Neuronal stem cell (in vitro differentiated cells): ENCODE data around the gene ZNF133.

Source experiments
- DNase-seq: peaks from one replicate; pipeline ENCODE4 v3.0.0-alpha.2; 2013; ENCODE audit warnings: low spot score
- H2AFZ ChIP-seq: one replicate; pipeline ENCODE4 v1.6.1; 2013; ENCODE audit warnings: mild to moderate bottlenecking, low read length, inconsistent platforms
- H2AK5ac ChIP-seq: 2 replicates; pipeline ENCODE4 v1.6.1; 2013; ENCODE audit warnings: low read depth, mild to moderate bottlenecking, inconsistent platforms, low read length, moderate library complexity, mixed read lengths
- H2BK120ac ChIP-seq: 2 replicates; pipeline ENCODE4 v1.6.1; 2013; ENCODE audit warnings: low read depth, mild to moderate bottlenecking, inconsistent platforms, low read length, moderate library complexity, mixed read lengths
- H2BK12ac ChIP-seq: one replicate; pipeline ENCODE4 v1.6.1; 2013; ENCODE audit warnings: low read length, inconsistent platforms
- H2BK15ac ChIP-seq: 2 replicates; pipeline ENCODE4 v1.6.1; 2013; ENCODE audit warnings: mild to moderate bottlenecking, low read length, inconsistent platforms, mixed read lengths
- H2BK5ac ChIP-seq: one replicate; pipeline ENCODE4 v1.6.1; 2013; ENCODE audit warnings: inconsistent platforms, mild to moderate bottlenecking, low read length, moderate library complexity
- H3K14ac ChIP-seq: one replicate; pipeline ENCODE4 v1.6.1; 2013; ENCODE audit warnings: low read length, inconsistent platforms
- H3K18ac ChIP-seq: 2 replicates; pipeline ENCODE4 v1.6.1; 2013; ENCODE audit warnings: low read length, inconsistent platforms
- H3K23ac ChIP-seq: 2 replicates; pipeline ENCODE4 v1.6.1; 2013; ENCODE audit warnings: low read depth, mild to moderate bottlenecking, mixed read lengths, low read length, inconsistent platforms; ENCODE audit not compliant: poor library complexity
- H3K27ac ChIP-seq: replicated peaks from 3 replicates; pipeline ENCODE4 v1.5.1; 2013; ENCODE audit warnings: low read length, inconsistent platforms
- H3K27me3 ChIP-seq, 3 experiments: 2 replicates each; pipeline ENCODE4 v1.6.1; 2013; ENCODE audit warnings: low read length in 3 of 3, mild to moderate bottlenecking in 2 of 3, inconsistent platforms in 1 of 3, low read depth in 1 of 3, mixed read lengths in 1 of 3, moderate library complexity in 1 of 3; ENCODE audit not compliant: control insufficient read depth in 3 of 3, insufficient read depth in 3 of 3
- H3K36me3 ChIP-seq, 2 donors: replicated peaks in 1 of 2; 2 replicates each; pipeline ENCODE4 v1.6.1; 2013; ENCODE audit warnings: low read length in 2 of 2; ENCODE audit not compliant: control insufficient read depth in 2 of 2, insufficient read depth in 2 of 2
- H3K4ac ChIP-seq: 2 replicates; pipeline ENCODE4 v1.6.1; 2013; ENCODE audit warnings: inconsistent platforms, mild to moderate bottlenecking, low read length, moderate library complexity
- H3K4me1 ChIP-seq, 2 donors: 1 replicate in 1 of 2; 2 replicates in 1 of 2; pipeline ENCODE4 v1.6.1; 2013; ENCODE audit warnings: low read length in 2 of 2, low read depth in 1 of 2; ENCODE audit not compliant: control insufficient read depth in 2 of 2, insufficient read depth in 1 of 2
- H3K4me2 ChIP-seq: one replicate; pipeline ENCODE4 v1.6.1; 2013; ENCODE audit warnings: mild to moderate bottlenecking, low read length, inconsistent platforms; ENCODE audit not compliant: insufficient read depth, poor library complexity, severe bottlenecking
- H3K4me3 ChIP-seq, 2 donors: 2 replicates each; pipeline ENCODE4 v1.5.1; 2013; ENCODE audit warnings: low read length in 2 of 2, mild to moderate bottlenecking in 2 of 2, inconsistent platforms in 1 of 2, moderate library complexity in 1 of 2
- H3K79me1 ChIP-seq: one replicate; pipeline ENCODE4 v1.6.1; 2013; ENCODE audit warnings: low read depth, mild to moderate bottlenecking, inconsistent platforms, low read length, moderate library complexity
- H3K9ac ChIP-seq: one replicate; pipeline ENCODE4 v1.6.1; 2013; ENCODE audit warnings: mild to moderate bottlenecking, low read depth, low read length, inconsistent platforms; ENCODE audit not compliant: poor library complexity
- H3K9me3 ChIP-seq, 2 donors: replicated peaks in 1 of 2; 2 replicates each; pipeline versions ENCODE3 to v1.6.1; 2013; ENCODE audit warnings: low read length in 2 of 2, mild to moderate bottlenecking in 2 of 2, inconsistent platforms in 1 of 2, low read depth in 1 of 2, mixed read lengths in 1 of 2, moderate library complexity in 1 of 2; ENCODE audit not compliant: control insufficient read depth in 2 of 2, insufficient read depth in 1 of 2
- H4K8ac ChIP-seq: one replicate; pipeline ENCODE4 v1.6.1; 2013; ENCODE audit warnings: low read depth, mild to moderate bottlenecking, inconsistent platforms, low read length, moderate library complexity
- H4K91ac ChIP-seq: one replicate; pipeline ENCODE4 v1.6.1; 2013; ENCODE audit warnings: low read length, low read depth, mild to moderate bottlenecking, inconsistent platforms; ENCODE audit not compliant: poor library complexity
- WGBS, 2 donors: extraction: QIAGEN DNeasy Blood & Tissue Kit; methylation state at CpG; one replicate each; pipeline ENCODE4 v1.1.7; 2013; ENCODE audit warnings: missing lambda C conversion rate in 2 of 2, mixed read lengths in 1 of 2; ENCODE audit not compliant: insufficient read length in 2 of 2, insufficient replicate concordance in 1 of 2; ENCODE audit errors: extremely low coverage in 2 of 2; 5-methylcytosine and 5-hydroxymethylcytosine counted together

The ZNF133 gene

GRCh38 chr20:18256440-18257090 is 31.8 kb upstream of the ZNF133 start:
- WGBS, 2 donors = no CpG with 5 or more reads among the region's 4 CpGs
- H3K14ac ChIP-seq = no peak overlapping the region
- no peak overlapping the region for H3K4me2 ChIP-seq
- H2AK5ac ChIP-seq = no peak overlapping the region
- H2BK15ac ChIP-seq = no peak overlapping the region
- H3K36me3 ChIP-seq = no peaks in the 10 kb centered on the region
- no peak overlapping the region for H2BK12ac ChIP-seq
- H3K18ac ChIP-seq = no peak overlapping the region
- no peak overlapping the region for H3K4ac ChIP-seq
- DNase-seq = no peak
- no peak overlapping the region for H3K9ac ChIP-seq
- no peaks in the 10 kb centered on the region for H3K9me3 ChIP-seq
- H2AFZ ChIP-seq = no peak overlapping the region
- peaks cover 0 to 4% of the 10 kb centered on the region in 2 donors for H3K4me1 ChIP-seq
- no peak overlapping the region for H4K8ac ChIP-seq
- no peak overlapping the region for H4K91ac ChIP-seq
- H3K23ac ChIP-seq = no peak overlapping the region
- H3K4me3 ChIP-seq = no peak overlapping the region
- no peaks in the 10 kb centered on the region for H3K79me1 ChIP-seq
- H2BK120ac ChIP-seq = no peak overlapping the region
- H3K27me3 ChIP-seq = peaks cover 0 to 70% (median 0%) of the 10 kb centered on the region in 3 experiments
- H3K27ac ChIP-seq = no peak overlapping the region
- no peak overlapping the region for H2BK5ac ChIP-seq

GRCh38 chr20:18258126-18258860 is 30.0 kb upstream of the ZNF133 start:
- peaks cover 0 to 3% of the 10 kb centered on the region in 2 donors for H3K4me1 ChIP-seq
- no peak overlapping the region for H2AFZ ChIP-seq
- no peak overlapping the region for H2BK5ac ChIP-seq
- H3K36me3 ChIP-seq = no peaks in the 10 kb centered on the region
- H4K8ac ChIP-seq = no peak overlapping the region
- H3K9ac ChIP-seq = no peak overlapping the region
- no peak overlapping the region for H3K23ac ChIP-seq
- no peak overlapping the region for H2AK5ac ChIP-seq
- no peak overlapping the region for H3K27ac ChIP-seq
- no peak overlapping the region for H3K4me3 ChIP-seq
- no peak overlapping the region for H2BK15ac ChIP-seq
- WGBS, 2 donors = no CpG with 5 or more reads among the region's 12 CpGs
- DNase-seq = no peak
- no peak overlapping the region for H3K4ac ChIP-seq
- H4K91ac ChIP-seq = no peak overlapping the region
- H2BK120ac ChIP-seq = no peak overlapping the region
- no peaks in the 10 kb centered on the region for H3K9me3 ChIP-seq
- no peak overlapping the region for H3K18ac ChIP-seq
- H3K4me2 ChIP-seq = no peak overlapping the region
- peaks cover 0 to 64% (median 0%) of the 10 kb centered on the region in 3 experiments for H3K27me3 ChIP-seq
- no peak overlapping the region for H3K14ac ChIP-seq
- no peak overlapping the region for H2BK12ac ChIP-seq
- H3K79me1 ChIP-seq = no peaks in the 10 kb centered on the region

GRCh38 chr20:18259730-18260129 is 28.6 kb upstream of the ZNF133 start:
- no peaks in the 10 kb centered on the region for H3K79me1 ChIP-seq
- no peaks in the 10 kb centered on the region for H3K9me3 ChIP-seq
- H3K23ac ChIP-seq = no peak overlapping the region
- H4K91ac ChIP-seq = no peak overlapping the region
- H2AFZ ChIP-seq = no peak overlapping the region
- H2BK15ac ChIP-seq = no peak overlapping the region
- no peak overlapping the region for H3K27ac ChIP-seq
- H2BK12ac ChIP-seq = no peak overlapping the region
- no peak overlapping the region for H3K4me2 ChIP-seq
- H3K4me1 ChIP-seq = peaks cover 0 to 6% of the 10 kb centered on the region in 2 donors
- no peak overlapping the region for H2BK120ac ChIP-seq
- no peak overlapping the region for H3K4ac ChIP-seq
- H3K27me3 ChIP-seq = peaks cover 0 to 53% (median 0%) of the 10 kb centered on the region in 3 experiments
- WGBS, 2 donors = no CpG with 5 or more reads among the region's 3 CpGs
- H4K8ac ChIP-seq = no peak overlapping the region
- no peak overlapping the region for H3K4me3 ChIP-seq
- H2AK5ac ChIP-seq = no peak overlapping the region
- no peak overlapping the region for H3K14ac ChIP-seq
- no peak overlapping the region for H2BK5ac ChIP-seq
- H3K36me3 ChIP-seq = no peaks in the 10 kb centered on the region
- no peak overlapping the region for H3K9ac ChIP-seq
- DNase-seq = no peak
- H3K18ac ChIP-seq = no peak overlapping the region

GRCh38 chr20:18263723-18264122 is 24.6 kb upstream of the ZNF133 start:
- no peak overlapping the region for H2BK5ac ChIP-seq
- no peaks in the 10 kb centered on the region for H3K79me1 ChIP-seq
- H2AK5ac ChIP-seq = no peak overlapping the region
- H3K4me2 ChIP-seq = no peak overlapping the region
- no peaks in the 10 kb centered on the region for H3K9me3 ChIP-seq
- H3K4ac ChIP-seq = no peak overlapping the region
- H3K9ac ChIP-seq = no peak overlapping the region
- H3K18ac ChIP-seq = no peak overlapping the region
- H4K8ac ChIP-seq = no peak overlapping the region
- no peak overlapping the region for H3K14ac ChIP-seq
- no CpG with 5 or more reads among the region's 1 CpG for WGBS, 2 donors
- no peak overlapping the region for H2BK12ac ChIP-seq
- H3K36me3 ChIP-seq = no peaks in the 10 kb centered on the region
- peaks cover 17 to 19% of the 10 kb centered on the region in 2 donors for H3K4me1 ChIP-seq
- no peak for DNase-seq
- no peak overlapping the region for H2AFZ ChIP-seq
- H3K23ac ChIP-seq = no peak overlapping the region
- H2BK120ac ChIP-seq = no peak overlapping the region
- no peak overlapping the region for H3K27ac ChIP-seq
- peaks cover 0 to 24% (median 0%) of the 10 kb centered on the region in 3 experiments for H3K27me3 ChIP-seq
- no peak overlapping the region for H3K4me3 ChIP-seq
- no peak overlapping the region for H4K91ac ChIP-seq
- H2BK15ac ChIP-seq = no peak overlapping the region
